ENCODE measurements around the gene GLO1.

Gene GLO1

DNA sequence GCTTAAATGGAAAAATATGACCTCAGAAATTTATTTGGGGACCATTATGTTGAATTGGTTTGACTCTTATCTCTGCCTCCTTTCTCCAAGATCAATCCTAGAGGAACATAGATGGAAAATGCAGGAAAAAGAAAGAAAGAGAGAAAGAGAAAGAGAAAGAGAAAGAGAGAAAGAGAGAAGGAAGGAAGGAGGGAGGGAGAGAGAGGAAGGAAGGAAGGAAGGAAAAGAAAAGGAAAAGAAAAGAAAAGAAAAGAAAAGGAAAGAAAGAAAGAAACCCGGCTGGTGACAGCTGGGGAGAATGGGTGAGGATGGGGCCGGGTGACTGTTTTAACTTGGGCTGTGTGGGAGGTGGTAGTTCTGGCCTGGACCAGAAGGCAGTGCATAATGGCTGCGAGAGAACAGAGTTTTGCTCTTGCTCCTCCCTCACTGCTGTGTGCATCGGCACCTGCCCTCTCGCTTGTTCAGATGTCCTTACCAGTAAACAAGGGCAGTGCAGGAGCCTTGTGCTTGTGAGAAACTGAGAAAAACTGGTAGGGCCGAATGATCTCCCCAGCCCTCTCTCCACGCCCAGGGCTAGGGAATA is 24.7 kb downstream of the GLO1 start:
- H3K4me3 ChIP-seq (ENCODE audit: low read length): no peak overlapping the region
- no peak for DNase-seq (ENCODE audit: low read depth, low spot score)

- H3K4me3 ChIP-seq (ENCODE audit: low read length): no peak overlapping the region
- no peak for DNase-seq (ENCODE audit: low read depth, low spot score)
These were observed 25.9 kb downstream of the GLO1 start for GRCh38 chr6:38676974-38677544.

GRCh38 chr6:38676236-38676973 is 26.5 kb downstream of the GLO1 start:
- H3K4me3 ChIP-seq (ENCODE audit: low read length): no peak overlapping the region
- no peak for DNase-seq (ENCODE audit: low read depth, low spot score)

GRCh38 chr6:38673397-38674165 is 29.4 kb downstream of the GLO1 start:
- H3K4me3 ChIP-seq (ENCODE audit: low read length): no peak overlapping the region
- DNase-seq (ENCODE audit: low read depth, low spot score): no peak

DNA sequence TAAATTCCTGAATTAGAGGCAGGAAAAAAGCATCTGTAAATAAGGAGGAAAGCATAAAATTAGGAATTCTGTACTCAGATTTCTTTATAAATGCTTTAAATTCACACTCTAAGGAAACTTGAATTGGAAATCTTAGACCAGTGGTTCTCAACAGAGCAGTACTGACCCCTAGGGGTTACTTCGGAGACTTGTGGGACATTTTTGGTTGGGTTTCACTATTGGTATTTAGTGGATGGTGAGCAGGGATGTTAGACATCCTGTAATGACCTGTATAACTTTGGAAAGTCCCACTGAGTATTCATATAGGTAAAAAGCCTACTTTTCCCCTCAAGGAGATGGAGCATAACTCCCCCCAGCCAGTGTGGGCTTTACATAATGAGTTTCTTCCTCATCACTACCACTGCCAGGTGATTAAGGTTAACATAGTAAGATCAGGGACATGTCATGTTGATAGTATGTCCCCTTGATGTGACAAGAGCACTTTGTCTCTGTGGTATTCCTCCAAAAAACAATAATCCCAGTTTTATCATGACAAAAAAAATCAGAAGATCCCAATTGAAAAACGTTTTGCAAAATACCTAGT is 31.0 kb downstream of the GLO1 start:
- peak; percentile 36 for DNase-seq (ENCODE audit: low read depth, low spot score)
- no peak overlapping the region for H3K4me3 ChIP-seq (ENCODE audit: low read length)

DNA sequence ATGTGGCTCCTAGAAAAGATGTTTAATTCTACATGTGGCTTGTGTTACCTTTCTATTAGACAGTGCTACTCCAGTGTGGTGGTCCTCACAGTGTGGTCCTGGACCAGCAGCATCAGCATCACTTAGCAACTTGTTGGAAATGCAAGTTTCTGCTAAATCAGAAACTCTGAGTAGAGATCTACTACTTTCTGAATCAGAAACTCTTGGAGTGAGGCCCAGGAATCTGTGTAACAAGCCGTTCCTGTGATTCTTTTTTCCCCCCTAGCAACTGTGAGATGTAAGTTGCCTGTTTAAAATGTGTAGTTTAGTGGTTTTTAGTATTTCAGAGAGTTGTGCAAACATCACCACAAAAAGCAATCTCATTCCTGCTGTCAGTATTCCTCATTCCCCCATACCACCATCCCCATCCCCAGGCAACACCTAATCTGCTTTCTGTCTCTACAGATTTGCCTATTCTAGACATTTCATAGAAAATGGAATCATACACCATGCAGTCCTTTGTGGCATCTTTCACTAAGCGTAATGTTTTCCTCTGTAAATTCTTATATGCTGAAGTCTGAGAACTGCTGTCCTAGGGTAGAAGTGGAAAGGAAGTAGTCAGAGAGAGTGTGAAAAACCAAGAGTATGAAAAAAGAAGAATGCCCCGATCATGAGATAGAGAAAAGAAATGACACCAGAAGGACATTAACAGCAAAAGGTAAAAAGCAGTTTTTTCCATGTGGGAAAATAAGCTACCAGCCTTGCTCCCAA is 44.4 kb downstream of the GLO1 start:
- DNase-seq (ENCODE audit: low read depth, low spot score): no peak
- no peak overlapping the region for H3K4me3 ChIP-seq (ENCODE audit: low read length)

- DNase-seq (ENCODE audit: low read depth, low spot score): no peak
- no peak overlapping the region for H3K4me3 ChIP-seq (ENCODE audit: low read length)
These were observed 46.0 kb downstream of the GLO1 start for GRCh38 chr6:38656896-38657295.

DNA sequence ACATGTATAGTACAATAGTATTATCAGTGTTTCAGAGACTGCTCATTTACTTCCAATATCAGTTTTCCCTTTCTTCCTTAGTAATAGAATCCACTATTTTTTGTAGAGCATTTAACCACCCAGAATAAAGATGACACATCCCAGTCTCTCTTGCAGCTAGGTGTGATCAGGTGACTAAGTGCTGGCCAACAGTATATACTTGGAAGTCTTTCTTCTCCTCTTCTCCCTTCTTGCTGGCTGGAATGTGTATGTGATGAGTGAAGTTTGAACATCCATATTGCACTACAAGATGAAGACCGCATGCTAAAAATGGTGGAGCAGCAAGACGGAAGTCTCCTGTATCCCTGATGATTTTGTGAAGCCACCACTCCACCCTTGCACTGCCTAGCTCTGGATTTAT is 48.7 kb downstream of the GLO1 start:
- DNase-seq (ENCODE audit: low read depth, low spot score): no peak
- no peak overlapping the region for H3K4me3 ChIP-seq (ENCODE audit: low read length)

GRCh38 chr6:38651121-38651784 is 51.7 kb downstream of the GLO1 start:
- H3K4me3 ChIP-seq (ENCODE audit: low read length): no peak overlapping the region
- no peak for DNase-seq (ENCODE audit: low read depth, low spot score)

DNA sequence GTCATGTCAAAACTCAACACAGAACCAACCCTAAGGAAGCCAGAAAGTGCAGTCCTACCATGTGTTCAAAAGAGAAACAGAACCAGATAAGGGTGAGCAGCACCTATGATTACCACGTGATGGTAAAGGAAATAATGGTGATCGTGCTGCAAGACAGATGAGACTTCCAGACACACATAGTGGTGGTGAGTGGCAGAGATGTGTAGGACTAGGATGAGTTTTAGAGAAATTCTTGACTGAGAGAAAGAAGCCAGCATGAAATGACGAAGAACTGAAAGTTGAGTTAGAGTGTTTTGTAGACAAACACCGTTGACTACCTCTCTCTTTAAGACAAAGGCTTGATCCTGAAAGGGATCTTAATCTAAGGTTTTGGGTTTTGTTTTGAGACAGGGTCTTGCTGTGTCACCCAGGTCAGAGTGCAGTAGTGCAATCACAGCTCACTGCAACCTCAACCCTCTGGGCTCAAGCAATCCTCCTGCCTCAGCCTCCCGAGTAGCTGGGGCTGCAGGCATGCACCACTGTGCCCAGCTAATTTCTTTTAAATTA is 52.7 kb downstream of the GLO1 start:
- DNase-seq (ENCODE audit: low read depth, low spot score): no peak
- no peak overlapping the region for H3K4me3 ChIP-seq (ENCODE audit: low read length)

DNA sequence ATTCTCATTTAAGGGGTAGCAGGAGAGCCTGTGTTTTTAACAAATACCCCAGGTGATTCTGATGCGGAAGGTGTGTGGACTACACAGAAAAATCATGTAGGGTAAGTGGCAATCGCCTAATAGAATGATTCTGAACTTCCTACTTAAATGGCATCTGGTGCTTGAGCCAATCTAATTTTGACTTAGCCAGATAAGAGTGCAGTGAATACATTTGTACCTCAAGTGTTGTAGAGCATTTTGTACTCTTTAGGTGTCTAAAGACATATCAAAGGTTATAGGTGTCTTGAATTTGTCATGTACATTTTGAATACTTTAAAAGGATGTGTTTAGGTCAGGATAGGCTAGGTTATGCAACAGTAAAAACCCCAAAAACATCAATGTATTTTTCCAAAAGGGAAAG is 53.2 kb downstream of the GLO1 start:
- DNase-seq (ENCODE audit: low read depth, low spot score): no peak
- H3K4me3 ChIP-seq (ENCODE audit: low read length): no peak overlapping the region

GRCh38 chr6:38648629-38649028 is 54.3 kb downstream of the GLO1 start:
- no peak for DNase-seq (ENCODE audit: low read depth, low spot score)
- H3K4me3 ChIP-seq (ENCODE audit: low read length): no peak overlapping the region

GRCh38 chr6:38646166-38646878 is 56.6 kb downstream of the GLO1 start:
- no peak overlapping the region for H3K4me3 ChIP-seq (ENCODE audit: low read length)
- DNase-seq (ENCODE audit: low read depth, low spot score): no peak

GRCh38 chr6:38644951-38645350 is 58.0 kb downstream of the GLO1 start:
- DNase-seq (ENCODE audit: low read depth, low spot score): no peak
- H3K4me3 ChIP-seq (ENCODE audit: low read length): no peak overlapping the region

DNA sequence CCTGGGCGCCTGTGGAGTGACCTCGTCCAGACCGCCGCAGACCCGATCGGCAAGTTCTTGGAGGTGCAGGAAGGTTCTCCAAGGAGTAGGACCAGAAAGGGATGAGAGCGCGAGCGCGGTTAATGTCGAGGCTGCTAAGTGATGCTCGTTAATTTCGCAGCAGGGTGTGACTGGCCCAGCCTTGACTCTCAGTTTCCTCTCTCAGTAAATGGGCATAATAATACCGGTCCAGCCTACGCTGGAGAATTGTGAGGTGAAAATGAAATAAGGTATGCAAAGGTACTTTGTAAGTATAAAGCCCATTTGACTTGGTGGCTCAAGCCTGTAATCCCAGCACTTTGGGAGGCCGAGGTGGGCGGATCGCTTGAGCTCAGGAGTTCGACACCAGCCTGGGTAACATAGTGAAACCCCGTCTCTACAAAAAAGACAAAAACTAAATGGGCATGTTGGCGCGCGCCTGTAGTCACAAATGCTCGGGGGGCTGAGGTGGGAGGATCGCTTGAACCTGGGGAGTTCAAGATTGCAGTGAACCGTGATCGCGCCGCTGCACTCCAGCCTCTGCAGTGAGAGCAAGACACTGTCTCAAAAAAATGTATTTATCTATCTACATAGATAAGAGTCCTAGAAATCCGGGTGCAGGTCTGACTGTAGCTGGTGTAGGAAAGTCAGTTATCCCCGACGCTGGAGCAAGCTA is 62.6 kb downstream of the GLO1 start:
- H3K4me3 ChIP-seq (ENCODE audit: low read length): peak overlapping the region; percentile 88
- DNase-seq (ENCODE audit: low read depth, low spot score): no peak

DNA sequence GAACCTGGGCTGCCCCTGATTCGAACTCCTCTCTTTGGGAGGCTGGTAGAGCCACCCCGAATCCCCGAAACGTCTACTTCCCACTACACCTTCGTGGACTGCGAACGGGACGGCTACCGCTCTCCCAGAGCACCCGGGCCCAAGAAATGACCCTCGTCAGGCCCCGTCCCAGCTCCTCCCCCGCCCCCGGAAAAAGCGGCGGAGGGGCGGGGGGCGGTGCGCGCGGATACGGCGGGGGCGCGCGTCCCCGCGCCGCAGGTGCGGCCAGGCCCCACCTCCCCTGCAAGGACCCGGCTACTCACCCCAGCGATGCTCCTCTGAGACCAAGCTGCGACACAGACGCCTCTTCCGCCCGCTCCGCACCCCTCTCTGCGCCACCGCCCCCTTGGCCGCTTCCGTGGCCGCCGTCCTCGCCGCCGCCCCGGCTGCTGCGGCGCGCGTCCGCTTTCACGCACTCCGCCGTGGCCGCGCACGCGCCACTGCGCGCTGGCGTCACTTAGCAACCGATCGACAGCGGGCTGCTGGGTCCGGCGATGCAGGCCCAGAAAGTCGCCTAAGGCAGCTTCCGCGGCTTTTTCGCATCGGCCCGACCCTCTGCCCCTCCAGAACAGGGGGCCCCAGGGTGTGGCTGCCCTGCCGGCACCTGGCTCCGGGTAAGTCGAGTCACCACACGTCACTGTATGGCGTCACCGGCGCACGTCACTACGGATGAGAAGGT is 63.3 kb downstream of the GLO1 start, which contains the start of gene BTBD9:
Gene BTBD9 (minus strand): TSS at position 432 of the 718 bp plus-strand sequence.
- DNase-seq (ENCODE audit: low read depth, low spot score): peak; percentile 70
- peak within 1 kb of the TSS; percentile 88 for H3K4me3 ChIP-seq (ENCODE audit: low read length)
